GM19463 (cell line): ENCODE measurements around the gene B4GALNT2.
"Not testable (repeated sequence)": the region's sequence is repeated elsewhere in the genome, so short reads cannot be mapped to it uniquely, and the experiment has no call there.

Source experiments
- ATAC-seq: cut with Tn5 transposase; IDR thresholded peaks from one replicate; pipeline ENCODE4 v1.9.1; 2021; ENCODE audit warnings: mild to moderate bottlenecking, moderate library complexity; ENCODE audit not compliant: unreplicated experiment

Gene B4GALNT2, protein sequence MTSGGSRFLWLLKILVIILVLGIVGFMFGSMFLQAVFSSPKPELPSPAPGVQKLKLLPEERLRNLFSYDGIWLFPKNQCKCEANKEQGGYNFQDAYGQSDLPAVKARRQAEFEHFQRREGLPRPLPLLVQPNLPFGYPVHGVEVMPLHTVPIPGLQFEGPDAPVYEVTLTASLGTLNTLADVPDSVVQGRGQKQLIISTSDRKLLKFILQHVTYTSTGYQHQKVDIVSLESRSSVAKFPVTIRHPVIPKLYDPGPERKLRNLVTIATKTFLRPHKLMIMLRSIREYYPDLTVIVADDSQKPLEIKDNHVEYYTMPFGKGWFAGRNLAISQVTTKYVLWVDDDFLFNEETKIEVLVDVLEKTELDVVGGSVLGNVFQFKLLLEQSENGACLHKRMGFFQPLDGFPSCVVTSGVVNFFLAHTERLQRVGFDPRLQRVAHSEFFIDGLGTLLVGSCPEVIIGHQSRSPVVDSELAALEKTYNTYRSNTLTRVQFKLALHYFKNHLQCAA

DNA sequence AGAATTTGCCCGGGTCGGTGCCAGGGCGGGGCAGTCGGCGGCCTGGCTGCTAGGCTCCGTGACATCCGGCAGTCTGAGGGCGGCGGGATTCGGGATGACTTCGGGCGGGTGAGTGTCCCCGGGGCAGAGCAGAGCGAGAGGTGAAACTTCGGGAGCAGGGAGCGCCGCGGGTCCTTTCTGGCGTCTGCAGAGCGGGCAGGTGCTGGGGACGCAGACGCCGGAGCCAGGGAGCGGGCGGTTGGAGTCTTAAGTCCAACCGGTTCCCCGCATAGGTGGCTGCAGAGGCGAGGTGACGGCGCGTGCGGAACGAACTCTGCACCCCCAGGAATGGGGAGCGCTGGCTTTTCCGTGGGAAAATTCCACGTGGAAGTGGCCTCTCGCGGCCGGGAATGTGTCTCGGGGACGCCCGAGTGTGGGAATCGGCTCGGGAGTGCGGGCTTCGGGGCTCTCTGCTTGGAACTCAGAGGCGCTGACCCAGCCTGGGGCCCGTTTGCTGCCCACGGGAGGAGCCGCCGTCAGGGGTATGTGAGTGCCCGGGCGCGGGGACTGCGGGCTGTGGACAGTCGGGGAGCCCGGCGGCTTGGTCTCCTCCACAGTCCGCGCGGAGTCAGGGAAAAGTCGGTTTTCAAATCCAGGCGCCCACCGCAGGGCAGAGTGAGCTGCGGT, at the start of gene B4GALNT2:
TSS of gene B4GALNT2 (plus strand) at position 71 of the 666 bp plus-strand sequence. CDS start at position 95, 24 bp downstream.
- no peak for ATAC-seq

DNA sequence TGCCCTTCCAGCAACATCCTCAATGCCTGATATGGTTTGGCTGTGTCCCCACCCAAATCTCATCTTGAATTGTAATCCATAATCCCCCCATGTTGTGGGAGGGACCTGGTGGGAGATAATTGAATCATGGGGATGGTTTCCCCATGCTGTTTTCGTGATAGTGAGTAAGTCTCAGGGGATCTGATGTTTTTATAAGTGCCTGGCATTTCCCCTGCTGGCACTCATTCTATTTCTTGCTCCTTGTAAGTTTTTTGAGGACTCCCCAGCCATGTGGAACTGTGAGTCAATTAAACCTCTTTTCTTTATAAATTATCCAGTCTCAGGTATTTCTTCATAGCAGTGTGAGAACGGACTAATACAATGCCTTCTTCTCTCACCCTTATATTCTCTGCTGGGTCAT, 47.5 kb upstream of the B4GALNT2 start:
- ATAC-seq: not testable (repeated sequence)

DNA sequence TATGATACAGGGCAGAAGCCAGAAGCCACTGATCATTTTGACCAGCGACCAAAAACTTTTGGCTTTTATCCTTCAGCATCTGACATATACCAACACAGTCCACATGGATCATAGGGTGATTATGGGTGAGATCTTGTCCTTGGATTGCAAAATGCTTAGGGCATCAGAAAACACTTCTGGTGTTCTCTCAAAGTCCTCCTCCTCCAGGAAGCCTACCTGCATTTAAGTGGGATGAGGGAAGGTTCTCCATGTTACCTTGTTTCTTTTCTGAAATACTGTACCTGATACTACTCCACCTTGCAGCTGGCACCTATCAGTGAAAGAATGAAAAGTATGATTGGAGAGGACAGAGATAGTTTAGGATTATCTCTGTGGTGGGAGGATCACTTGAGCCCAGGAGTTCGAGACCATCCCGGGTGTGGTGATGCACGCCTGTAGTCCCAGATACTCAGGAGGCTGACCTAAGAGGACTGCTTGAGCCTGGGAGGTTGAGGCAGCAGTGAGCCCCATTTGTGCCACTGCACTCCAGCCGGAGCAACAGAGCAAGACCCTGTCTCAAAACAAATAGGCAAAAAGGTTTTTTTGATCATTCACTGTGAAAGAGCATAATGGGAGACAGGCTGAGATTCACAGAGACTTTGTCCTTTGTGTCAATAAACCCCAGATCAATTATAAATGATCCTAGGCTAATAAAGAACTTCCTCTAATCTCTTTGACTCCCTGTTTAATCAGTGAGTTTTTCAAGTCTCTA, 46.8 kb upstream of the B4GALNT2 start:
- ATAC-seq: no peak

DNA sequence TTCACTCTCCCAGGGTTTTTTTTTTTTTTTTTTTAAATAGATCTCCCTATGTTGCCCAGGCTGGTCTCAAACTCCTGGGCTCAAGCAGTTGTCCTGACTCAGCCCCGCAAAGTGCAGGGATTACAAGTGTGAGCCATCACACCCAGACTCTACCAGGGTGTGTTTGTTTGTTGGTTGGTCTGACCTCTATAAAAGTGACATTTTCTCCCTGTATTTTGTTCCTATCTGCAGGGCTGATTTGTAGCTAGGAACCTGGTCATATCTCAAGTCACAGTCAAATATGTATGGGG, 46.3 kb upstream of the B4GALNT2 start:
- ATAC-seq: no peak

DNA sequence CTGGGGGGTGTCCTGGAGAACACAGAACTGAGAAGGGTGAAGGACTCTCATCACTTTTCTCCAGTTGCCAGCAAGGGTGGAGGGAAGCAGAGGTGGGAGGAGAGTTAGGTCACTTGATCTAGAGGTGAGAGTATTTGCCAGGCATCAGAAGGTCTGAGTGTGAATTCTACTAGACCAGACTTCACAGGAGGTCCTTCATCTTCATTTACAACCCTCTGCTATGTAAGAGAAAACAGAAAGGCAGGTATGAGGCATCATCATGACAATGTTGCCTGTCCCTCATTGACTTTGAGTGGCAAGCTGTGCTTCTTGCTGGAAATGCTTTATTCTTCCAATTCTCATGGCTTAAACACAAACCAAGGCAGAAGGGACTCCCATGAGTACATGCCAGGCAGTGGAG, 45.9 kb upstream of the B4GALNT2 start:
- no peak for ATAC-seq

DNA sequence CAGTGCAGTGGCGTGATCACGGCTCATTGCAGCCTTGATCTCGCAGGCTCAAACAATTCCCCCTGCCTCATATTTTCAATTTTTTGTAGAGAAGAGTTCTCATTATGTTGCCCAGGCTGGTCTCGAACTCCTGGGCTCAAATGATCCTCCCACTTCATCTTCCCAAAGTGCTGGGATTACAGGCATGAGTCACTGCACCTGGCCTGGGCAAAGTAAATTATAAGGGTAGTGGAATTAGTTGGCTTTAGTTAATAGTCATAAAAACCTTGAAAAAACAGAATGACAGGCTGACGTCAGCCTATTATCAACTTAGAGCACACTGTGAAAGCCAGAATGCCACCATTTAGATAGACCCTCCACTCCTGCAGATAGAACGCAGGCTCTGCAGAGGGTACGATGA, 43.5 kb upstream of the B4GALNT2 start:
- ATAC-seq: no peak

DNA sequence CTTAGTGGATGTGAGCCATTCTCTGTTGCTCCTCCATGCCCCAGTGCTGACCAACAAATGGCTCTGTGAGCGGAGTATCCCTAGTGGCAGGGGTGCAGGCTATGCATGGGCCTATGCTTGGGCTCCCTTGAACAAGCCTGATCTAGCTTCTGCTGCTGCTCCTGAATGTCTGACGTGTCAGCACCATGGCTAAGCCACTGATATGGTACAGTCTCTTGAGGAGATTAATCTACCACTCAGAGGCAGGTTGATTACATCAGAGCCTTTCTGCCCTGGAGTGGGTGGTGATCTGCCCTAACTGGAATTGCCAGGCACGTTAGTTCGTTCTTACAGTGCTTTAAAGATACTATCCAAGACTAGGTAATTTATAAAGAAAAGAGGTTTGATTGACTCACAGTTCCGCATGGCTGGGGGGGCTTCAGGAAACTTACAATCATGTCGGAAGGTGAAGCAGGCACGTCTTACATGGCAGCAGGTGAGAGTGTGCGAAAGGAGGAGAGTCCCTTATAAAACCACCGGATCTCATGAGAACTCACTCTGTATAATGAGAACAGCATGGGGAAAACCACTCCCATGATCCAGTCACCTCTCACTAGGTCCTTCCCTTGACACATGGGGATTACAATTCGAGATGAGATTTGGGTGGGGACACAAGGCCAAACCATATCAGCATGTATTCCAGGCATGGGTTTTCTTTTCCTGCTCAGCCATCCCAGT, 41.5 kb upstream of the B4GALNT2 start:
- ATAC-seq: no peak

DNA sequence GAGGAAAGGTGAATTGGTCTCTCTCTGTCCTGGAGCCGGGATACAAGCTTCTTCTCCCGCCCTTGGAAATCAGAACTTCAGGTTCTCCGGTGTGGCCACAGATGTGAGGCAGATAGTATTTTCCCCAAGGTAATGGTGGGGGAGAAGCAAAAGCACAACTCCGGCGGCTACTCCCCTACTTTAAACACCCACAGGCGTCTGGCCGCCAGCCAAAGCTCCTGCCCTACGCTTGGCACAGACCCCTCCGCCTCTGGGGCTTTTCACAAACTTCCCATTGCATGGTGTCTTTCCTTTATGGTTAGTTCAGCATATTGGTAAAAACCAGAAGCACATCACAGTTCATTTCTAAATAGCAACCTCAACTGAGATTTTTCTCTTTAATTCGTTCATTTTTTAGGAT, 39.4 kb upstream of the B4GALNT2 start:
- ATAC-seq: no peak

DNA sequence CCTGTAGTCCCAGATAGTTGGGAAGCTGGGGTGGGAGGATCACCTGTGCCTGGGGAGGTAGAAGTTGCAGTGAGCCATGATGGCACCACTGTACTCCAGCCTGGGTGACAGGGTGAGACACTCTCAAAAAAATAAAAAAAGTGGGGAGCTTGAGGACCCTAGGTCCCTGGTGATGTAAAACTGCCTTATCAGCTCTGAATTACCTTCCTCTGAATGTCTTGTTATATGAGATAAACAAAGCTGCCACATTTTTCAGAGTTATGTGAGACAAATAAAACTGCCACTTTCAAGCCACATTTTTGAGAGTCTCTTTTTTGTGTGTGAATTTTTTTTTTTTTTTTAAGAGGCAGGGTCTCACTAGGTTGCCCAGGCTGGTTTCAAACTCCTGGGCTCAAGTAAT, 32.0 kb upstream of the B4GALNT2 start:
- ATAC-seq: no peak

DNA sequence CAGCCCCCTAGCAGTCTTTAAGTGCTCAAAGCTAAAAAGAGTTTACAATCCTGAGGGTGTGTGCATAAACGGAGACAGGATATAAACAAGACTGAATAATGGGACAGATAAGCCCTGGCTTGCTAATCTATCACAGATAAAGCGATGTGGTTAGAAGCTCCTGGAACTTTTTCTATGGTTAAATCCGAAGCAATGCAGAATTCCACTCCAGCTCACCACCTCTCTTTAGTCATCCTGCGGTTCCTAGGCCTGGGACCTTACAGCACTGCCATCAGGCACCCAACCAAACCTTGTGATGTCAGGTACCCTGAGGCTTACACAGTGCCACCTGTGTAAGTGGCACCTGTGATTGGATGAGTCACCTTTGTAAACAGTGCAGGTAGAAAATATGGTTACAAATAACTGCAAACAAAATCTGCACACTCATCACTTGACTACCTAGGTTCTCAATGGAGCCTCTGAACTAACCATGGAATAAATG, 31.5 kb upstream of the B4GALNT2 start:
- no peak for ATAC-seq

DNA sequence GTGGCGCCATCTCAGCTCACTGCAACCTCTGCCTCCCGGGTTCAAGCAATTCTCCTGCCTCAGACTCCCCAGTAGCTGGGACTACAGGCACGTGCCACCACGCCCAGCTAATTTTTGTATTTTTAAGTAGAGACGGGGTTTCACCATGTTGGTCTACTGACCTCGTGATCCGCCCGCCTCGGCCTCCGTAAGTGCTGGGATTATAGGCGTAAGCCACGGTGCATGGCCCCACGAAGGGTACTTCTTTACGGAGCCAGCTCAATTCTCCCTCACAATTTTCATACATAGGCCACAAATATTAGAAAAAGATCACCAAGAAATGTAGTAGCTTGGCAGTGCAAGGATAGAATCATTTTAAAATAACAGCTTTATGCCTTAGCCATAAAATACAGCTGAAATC, 29.2 kb upstream of the B4GALNT2 start:
- ATAC-seq: not testable (repeated sequence)

DNA sequence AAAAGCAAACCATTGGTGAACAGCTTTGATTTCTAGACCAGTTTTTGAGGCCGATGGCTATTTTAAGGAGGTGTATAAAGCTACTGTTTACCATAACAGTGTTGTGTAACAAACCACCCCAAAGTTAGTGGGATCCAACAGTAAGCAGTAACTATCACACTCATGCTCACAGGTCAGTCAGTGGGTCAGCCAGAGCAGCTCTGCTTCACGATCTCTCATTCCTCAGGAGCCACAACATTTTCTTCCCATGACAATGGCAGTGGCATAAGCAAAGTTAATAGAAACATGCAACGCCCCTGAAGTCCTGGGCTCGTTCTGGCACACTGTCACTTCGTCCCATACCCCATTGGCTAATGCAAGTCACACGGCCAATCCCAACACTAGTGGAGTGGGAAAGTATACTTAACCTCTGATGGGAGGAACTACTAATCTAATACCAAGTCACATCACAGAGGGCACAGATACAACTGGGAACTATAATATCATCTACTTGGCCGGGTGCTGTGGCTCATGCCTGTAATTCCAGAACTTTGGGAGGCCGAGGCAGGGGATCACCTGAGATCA, 28.0 kb upstream of the B4GALNT2 start:
- ATAC-seq: no peak

DNA sequence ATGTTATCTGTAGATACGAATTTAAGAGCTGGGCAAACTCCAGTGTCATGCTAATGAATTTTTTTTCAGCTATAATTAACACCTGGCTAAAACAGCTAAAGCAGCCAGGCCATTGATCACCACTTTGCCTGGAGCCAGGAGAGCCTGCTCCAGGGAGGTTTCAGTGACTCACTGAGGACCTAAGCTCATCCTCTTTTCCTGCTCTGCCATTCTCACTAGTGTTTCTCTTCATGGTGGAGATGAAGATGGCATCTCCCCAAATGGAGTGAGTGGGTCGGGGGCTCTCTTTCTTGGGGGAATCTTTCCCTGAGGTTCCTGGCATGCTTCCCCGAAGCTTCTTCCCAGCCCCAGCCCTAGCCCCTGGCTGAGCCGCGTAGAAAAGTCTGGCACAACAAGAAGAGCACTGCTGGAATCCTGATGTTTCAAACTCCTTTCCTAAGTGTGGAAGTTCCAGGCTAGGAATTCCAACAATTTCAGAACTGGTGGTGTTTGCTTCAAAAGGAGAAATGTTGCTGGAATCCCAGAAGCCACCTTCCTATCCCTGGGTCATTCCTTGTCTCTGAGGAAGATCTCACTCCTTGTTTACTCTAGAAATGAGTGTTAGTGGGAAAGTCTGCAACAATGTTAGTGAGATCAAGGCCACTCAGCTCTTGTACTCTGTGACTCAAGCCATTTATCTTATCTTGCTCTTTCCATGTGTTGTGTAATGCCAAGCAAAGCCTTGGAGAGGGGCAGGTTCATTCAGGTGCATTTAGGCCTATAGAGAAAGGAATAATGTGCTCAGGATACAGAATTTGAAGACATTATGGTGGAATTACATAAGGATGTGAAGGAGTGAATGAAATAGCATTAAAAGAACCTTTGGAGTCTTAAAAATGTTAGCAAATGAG, 26.0 kb upstream of the B4GALNT2 start:
- ATAC-seq: no peak

DNA sequence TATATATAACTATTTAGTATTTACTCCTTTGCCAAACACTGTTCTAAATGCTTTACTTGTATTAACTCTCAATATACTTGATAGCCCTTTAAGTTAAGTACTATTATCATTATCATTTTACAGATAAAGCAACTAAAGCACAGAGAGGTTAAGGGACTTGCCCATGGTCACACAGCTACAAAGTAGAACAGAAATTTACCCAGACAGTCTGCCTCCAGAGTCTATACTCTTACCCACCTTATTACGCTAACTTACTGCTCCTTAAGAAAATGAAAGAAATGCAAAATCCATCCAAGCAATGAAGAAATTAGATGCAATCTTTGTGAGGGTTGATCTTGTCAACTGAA, 25.4 kb upstream of the B4GALNT2 start:
- ATAC-seq: no peak

DNA sequence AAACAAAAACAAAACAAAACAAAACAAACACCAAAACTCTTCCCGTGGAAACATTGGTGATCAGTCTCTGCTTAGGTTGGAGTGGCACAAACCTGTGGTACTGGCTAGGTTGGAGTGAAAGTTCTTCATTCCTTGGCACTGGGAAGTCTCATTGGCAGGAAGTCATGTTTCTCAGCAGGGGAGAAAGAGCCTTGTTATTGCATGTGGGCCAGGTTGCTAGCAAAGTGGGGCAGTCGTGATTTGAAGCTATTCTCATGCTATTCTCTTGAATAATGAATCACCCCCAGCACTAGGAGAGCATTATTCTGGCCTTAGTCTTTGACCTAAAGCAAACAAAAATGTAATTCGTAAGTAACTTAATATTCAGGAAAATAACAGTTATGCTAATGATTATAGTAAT, 24.3 kb upstream of the B4GALNT2 start:
- no peak for ATAC-seq

DNA sequence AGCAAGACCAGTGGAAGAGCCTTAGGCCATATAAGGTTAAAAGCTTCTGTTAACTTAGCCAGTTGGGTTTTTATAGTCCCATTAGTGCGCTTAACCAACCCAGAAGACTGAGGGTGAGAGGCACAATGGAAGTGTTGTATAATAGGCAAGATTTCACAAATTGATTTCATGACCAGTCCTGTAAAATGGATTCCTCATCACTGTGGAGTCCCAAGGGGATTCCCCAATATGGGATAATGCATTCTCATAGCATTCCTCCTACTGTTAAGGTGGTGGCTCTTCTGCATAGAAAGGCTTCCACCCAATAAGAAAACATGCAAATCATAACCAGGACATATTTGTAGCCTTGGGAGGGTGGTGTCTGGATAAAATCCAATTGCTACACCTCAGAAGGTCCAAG, 22.1 kb upstream of the B4GALNT2 start:
- ATAC-seq: no peak

DNA sequence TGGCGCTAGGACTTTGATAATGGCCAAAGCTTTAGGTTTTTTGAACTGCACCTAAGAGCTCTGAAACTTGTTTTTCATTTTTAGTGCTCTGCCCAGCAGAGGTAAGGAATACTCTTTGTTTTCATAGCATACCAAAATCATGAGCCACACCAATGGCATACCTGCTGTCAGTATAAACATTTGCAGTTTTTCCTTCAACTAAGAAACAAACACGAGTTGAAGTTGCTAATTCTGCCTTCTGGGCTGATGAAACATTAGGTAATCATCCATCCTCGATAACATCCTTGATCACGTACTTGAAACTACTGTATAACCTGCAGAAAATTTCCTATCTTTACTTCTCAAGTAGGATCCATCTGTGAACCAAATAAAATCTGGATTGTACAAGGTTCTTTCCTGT, 20.6 kb upstream of the B4GALNT2 start:
- no peak for ATAC-seq

DNA sequence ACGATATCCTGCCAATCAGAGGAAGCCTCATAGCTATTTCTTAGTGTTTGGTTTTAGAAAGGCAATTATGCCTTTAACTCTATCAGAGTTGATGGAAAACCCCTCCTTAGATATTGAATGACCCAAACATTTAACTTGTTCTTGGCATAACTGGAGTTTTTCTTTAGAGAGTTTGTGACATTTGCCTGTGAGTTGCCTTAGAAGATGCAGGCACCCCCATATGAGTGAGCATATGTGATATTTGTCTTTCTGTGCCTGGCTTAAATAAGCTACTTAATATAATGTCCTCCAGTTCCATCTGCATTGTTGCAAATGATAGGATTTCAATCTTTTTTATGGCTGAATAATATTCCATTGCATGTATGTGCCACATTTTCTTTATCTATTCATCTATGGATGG, 19.6 kb upstream of the B4GALNT2 start:
- ATAC-seq: no peak

DNA sequence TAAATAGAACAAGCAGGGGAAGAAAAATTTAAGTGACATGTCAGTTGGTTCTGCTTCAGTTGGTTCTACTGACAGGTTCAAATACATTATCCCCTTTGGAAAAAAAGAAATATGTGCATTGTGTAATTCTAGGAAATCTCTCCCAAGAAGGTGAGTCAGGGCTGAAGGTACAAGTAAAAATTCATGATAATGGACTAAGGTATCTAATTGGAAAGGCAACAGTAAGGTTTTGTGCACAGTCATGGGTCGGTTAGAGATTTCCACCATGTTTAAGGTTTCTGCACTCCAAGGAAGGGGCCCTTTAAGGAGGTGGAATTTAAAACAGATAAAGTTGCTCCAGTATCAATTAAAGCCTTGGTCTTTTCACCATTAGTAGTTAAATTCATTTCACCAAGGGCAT, 17.9 kb upstream of the B4GALNT2 start:
- no peak for ATAC-seq
